ENCODE results near the gene ELOA.
"Not testable (repeated sequence)": the region's sequence is repeated elsewhere in the genome, so short reads cannot be mapped to it uniquely, and the experiment has no call there.

ELOA gene

DNA sequence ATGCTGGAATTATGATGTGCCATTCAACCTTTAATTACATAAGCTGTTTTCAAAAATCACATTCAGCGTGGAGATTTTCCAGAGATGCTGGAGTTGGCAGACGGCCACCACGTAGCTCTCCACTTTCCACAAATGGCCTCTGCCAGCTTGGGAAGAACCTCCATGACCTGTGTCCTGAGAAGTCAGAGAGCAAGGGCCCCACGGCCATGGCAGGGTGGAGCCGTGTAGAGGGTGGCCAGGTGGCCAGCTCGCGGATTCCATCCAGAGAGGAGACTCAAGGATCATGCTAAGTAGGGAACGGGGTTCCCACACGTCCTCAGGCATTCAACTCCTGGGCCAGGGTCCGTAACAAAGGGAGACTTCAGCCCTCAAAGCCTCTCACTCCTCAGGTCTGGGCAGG, 58.6 kb downstream of the ELOA start:
- no peak for DNase-seq (ENCODE audit: low read depth in 1 of 2, low spot score in 1 of 2)
- no peak for TF ChIP-seq JUND (IDR thresholded peaks at IDR 0.05; ENCODE audit: low read depth)
- in situ Hi-C loops (cut with HindIII; ENCODE audit: low pct_unique_long_range_greater_than_20kb, low sequenced_read_pairs) = no loop called here

DNA sequence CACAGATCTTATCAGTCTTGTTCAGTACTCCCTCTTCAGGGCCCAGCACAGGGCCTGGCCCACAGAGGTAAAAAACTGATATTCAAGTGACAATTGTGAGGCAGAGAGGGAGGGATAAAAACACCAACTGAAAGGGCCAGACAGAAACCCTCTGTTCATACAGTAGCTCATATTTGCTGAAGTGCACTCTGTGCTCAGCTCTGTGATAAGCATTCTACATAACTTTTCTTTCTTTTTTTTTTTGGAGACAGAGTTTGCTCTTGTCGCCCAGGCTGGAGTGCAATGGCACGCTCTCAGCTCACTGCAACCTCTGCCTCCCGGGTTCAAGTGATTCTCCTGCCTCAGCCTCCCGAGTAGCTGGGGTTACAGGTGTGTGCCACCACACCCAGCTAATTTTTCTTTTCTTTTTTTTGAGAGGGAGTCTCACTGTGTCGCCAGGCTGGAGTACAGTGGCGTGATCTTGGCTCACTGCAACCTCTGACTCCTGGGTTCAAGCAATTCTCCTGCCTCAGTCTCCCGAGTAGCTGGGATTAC, 59.6 kb downstream of the ELOA start:
- in situ Hi-C loops (cut with HindIII; ENCODE audit: low pct_unique_long_range_greater_than_20kb, low sequenced_read_pairs); DNase-seq (ENCODE audit: low read depth in 1 of 2, low spot score in 1 of 2): not testable (repeated sequence)

DNA sequence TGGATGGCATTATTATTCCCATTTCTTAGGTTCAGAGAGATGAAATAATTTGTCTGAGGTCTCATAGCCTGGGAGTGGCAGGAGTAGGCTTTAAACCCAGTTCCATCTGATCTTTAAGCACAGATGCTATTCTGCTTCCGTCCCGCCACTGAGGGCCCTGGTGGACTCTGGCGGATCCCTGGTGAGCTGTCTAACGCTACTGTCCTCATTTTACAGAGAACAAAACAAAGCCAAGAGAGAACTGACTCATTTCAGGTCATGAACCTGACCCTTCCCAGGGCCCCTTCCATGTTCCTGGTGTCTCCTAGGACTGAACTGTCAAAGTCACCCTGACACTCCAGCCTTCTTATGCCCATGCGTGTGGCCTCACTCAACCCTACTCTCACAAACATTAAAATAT, 60.4 kb downstream of the ELOA start:
- in situ Hi-C loops (cut with HindIII; ENCODE audit: low pct_unique_long_range_greater_than_20kb, low sequenced_read_pairs) = no loop called here
- no peak for TF ChIP-seq JUND (IDR thresholded peaks at IDR 0.05; ENCODE audit: low read depth)

GRCh38 chr1:23804183-23804835, 61.0 kb downstream of the ELOA start:
- in situ Hi-C loops (cut with HindIII; ENCODE audit: low pct_unique_long_range_greater_than_20kb, low sequenced_read_pairs) = no loop called here
- DNase-seq (ENCODE audit: low read depth in 1 of 2, low spot score in 1 of 2) = no peak

More for the DNA sequence above, 60.4 kb downstream of the ELOA start:
- no peak for DNase-seq (ENCODE audit: low read depth in 1 of 2, low spot score in 1 of 2)

GRCh38 chr1:23805025-23805424, 61.8 kb downstream of the ELOA start:
- in situ Hi-C loops (cut with HindIII; ENCODE audit: low pct_unique_long_range_greater_than_20kb, low sequenced_read_pairs) = no loop called here
- DNase-seq (ENCODE audit: low read depth in 1 of 2, low spot score in 1 of 2) = no peak
- no peak for TF ChIP-seq JUND (IDR thresholded peaks at IDR 0.05; ENCODE audit: low read depth)

More at GRCh38 chr1:23804183-23804835, 61.0 kb downstream of the ELOA start:
- TF ChIP-seq JUND (IDR thresholded peaks at IDR 0.05; ENCODE audit: low read depth) = no peak

GRCh38 chr1:23806280-23806679, 63.0 kb downstream of the ELOA start:
- no peak for DNase-seq (ENCODE audit: low read depth in 1 of 2, low spot score in 1 of 2)
- in situ Hi-C loops (cut with HindIII; ENCODE audit: low pct_unique_long_range_greater_than_20kb, low sequenced_read_pairs) = no loop called here
- TF ChIP-seq JUND (IDR thresholded peaks at IDR 0.05; ENCODE audit: low read depth) = no peak

- no peak for TF ChIP-seq JUND (IDR thresholded peaks at IDR 0.05; ENCODE audit: low read depth)
- DNase-seq (ENCODE audit: low read depth in 1 of 2, low spot score in 1 of 2) = no peak
- in situ Hi-C loops (cut with HindIII; ENCODE audit: low pct_unique_long_range_greater_than_20kb, low sequenced_read_pairs) = no loop called here
These were observed 64.2 kb downstream of the ELOA start for GRCh38 chr1:23807453-23807852.

- in situ Hi-C loops (cut with HindIII; ENCODE audit: low pct_unique_long_range_greater_than_20kb, low sequenced_read_pairs) = no loop called here
- no peak for TF ChIP-seq JUND (IDR thresholded peaks at IDR 0.05; ENCODE audit: low read depth)
- DNase-seq (ENCODE audit: low read depth in 1 of 2, low spot score in 1 of 2) = peak; percentile 66 to 76
These were observed 66.5 kb downstream of the ELOA start for GRCh38 chr1:23809751-23810171.

DNA sequence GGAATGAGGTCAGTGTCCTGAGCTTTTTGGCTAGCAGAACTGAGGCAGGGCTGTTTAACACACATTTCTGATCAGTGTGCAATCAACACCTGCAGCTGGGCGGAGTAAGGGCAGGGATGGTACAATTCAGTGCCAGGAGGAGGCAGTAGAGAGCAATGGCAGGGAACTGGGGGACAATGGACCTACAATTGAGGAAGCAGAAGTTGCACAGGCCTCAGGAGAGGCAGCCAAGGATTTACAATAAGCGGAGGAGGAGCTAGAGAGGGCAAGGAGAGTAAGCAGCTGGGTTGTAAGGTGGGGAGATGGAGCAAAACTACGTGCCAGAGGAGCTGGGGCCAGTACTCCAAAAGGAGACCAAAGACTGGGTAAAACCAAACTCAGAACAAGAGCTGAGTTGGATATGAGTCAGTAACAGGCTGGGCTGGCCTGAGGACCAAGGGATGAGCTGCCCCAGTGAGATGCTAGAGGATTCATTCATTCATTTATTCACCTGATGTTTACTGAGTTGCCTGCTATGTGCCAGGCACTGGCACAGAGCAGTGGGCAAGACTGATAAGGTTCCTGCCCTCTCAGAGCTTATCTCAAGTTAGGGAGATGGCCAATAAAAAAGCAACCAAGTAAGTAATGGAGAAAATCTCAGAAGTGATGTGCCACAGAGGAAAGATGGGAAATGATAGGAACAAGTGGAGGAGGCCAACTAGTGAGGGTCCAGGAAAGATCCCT, 67.7 kb downstream of the ELOA start:
- in situ Hi-C loops (cut with HindIII; ENCODE audit: low pct_unique_long_range_greater_than_20kb, low sequenced_read_pairs) = no loop called here
- TF ChIP-seq JUND (IDR thresholded peaks at IDR 0.05; ENCODE audit: low read depth) = no peak
- DNase-seq (ENCODE audit: low read depth in 1 of 2, low spot score in 1 of 2) = no peak
